HG03442 (cell line): ENCODE data around the gene ZC3H4.

Experiments
- ATAC-seq: cut with Tn5 transposase; IDR thresholded peaks from one replicate; pipeline ENCODE4 v1.9.1; 2021; ENCODE audit warnings: mild to moderate bottlenecking, moderate library complexity; ENCODE audit not compliant: unreplicated experiment

Gene ZC3H4

DNA sequence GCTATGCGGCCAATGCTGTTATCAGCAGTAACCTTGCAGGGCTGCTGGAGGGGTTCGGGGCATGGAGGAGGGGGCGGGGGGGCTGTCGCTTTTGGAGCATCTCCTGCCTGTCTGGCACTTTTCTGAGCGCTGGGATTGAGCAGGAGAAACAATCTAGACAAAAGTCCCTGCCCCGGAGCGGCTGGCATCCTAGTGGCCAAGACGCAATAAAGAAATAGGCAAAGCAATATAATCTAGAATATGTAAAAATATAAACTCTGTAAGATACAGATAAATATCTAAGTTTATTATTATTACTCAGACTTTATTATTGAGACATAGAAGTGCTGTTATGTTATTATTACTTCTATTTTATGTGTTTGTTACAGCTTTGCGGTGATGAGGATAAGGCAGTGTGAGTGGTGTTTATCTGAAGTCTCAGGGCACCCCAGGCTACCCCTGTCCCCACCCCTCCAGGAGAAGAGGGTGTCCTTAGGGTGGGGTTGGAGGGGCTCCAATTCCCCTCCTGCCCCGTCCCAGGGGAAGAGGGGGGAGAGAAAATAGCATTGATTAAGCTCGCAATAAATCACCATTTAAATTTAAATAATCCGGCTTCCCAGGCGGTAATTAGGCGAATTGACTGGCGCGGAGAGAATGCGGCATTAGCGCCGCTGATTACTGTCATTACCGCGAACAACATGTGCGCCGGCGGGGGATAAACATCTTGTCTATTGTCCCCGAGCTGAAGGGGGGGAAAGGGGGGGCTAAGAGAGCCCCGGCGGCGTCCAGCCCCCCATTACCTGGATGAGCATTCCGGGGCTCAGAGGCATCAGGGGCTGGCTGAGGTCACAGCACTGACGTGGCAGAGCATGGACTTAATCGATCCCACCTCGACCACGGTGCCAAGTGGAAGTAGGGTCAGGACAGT lies 90.8 kb downstream of the ZC3H4 start:
- no peak for ATAC-seq

DNA sequence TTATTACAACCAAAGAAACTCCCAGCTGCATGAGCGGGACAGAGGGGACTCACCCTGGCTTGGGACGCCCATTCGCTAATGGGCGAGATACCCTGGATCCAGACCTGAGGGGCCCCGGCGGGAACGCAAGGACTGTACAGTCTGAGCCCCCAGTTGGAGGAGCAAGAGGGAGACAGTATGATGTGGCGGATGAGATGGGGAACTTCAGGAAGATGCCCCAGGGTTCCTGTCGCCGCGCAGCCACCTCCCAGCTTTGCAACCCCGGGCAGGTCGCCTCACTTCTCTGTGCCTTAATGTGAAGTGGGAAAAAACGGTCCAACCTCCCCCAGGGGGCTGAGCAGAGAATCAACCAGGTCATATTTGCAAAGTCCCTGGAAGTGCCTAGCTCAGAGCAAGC lies 91.4 kb downstream of the ZC3H4 start:
- ATAC-seq: no peak

DNA sequence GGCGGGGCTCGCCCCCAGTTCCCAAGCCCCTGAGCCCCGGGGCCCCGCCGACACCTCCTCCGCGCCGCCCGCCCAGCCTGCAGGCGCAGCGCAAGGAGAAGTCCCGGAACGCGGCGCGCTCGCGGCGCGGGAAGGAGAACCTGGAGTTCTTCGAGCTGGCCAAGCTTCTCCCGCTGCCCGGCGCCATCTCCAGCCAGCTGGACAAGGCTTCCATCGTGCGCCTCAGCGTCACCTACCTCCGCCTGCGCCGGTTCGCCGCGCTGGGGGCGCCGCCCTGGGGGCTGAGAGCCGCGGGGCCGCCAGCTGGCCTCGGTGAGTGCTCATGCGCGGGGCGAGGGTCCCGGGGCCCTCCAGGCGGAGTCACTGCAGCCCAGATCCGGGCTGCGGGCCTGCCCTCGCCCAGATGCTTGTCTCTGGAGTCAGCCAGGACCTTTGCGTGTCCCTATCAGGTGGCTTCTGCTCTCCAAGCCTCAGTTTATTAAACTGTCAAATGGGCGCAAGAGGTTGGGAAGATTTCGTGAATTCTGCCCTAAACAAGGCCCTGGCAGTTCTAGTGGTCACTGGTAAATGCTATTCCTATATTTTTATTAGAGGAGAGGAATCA lies 91.9 kb downstream of the ZC3H4 start:
- ATAC-seq: no peak

DNA sequence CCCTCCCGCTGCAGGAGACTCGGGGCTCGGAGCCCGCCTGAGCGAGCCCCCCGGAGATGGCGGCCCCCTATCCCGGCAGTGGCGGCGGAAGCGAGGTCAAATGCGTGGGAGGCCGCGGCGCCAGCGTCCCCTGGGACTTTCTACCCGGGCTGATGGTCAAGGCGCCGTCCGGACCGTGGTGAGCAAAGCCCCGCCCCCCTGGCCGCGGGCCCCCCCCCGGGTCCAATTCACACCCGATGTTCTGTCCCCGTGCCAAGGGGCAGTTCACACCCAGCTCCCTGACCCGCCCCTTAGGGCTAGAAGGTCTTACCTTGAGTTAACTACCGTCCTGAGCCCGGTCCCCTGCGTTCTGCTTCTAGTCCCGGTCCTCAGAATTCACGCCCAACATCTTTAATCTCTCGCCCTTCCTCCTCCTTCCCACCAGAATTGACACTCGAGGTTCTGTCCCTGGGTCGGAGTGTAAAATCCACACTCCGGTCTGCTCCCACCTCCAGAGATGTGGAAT lies 92.5 kb downstream of the ZC3H4 start:
- ATAC-seq: no peak

DNA sequence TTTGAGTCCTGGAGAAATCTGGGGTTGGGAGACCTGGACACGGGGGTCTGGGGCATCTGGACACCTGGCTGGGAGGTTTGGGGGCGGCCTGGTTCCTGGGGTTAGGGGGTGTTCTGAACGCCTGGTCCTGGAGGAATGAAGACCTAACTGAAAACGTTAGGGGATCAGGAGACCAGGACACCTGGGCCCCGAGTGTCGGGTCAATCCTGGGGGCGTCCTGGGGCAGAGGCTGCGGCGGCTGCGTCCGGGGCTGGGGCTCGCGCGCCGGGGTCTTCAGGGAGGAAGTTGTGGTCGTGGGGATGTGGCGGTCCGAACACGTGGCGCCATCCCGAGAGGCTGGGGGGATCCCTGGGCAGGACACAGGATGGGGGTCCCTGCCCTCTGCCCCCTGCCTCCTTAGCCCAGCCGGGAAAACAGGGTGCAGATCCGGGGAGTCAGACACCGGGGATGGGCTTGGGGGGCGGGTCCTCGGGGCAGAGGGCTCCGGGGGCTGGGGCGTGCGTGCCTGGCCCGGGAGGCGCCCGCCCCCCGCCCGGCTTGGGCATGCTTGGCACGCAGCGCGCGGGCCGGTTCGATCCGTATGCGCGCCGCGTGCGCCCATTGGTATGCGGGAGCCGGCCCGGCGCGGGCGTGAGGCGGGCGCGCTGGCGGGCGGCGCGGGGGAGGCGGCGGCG lies 93.3 kb downstream of the ZC3H4 start:
- ATAC-seq: no peak

DNA sequence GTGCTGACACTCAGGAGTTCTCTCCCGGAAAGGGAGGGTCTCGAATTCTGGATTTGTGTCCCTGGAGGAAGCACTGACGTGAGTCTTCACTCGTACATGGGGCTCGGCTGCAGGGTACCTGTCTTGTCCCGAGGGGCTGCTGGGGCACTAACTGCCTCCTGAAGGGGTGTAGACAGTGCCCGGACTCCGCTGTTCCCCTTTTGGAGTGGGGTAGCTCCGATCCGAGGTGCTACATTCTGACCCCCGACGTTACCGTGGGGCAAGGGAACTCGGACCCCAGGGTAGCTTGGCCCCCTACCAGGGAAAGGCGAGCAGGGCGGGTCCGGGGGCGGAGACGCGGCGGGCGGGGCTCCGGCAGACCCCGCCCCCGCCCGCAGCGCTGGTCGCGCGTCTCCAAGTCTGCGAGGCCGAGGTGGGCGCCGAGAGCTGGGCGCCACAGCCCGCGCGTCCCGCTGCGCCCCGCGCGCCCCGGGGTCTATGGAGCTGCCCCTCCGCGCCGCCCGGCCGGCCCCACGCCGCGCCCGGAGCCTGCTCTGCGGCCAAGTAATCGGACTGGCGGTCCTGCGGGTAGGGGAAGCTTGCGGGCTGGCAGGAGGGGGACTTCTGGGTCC lies 94.0 kb downstream of the ZC3H4 start, which contains the start of gene NPAS1:
Gene NPAS1 (plus strand): TSS at position 407 of the 611 bp plus-strand sequence. CDS start 1,211 bp downstream, outside the sequence.
- no peak for ATAC-seq

DNA sequence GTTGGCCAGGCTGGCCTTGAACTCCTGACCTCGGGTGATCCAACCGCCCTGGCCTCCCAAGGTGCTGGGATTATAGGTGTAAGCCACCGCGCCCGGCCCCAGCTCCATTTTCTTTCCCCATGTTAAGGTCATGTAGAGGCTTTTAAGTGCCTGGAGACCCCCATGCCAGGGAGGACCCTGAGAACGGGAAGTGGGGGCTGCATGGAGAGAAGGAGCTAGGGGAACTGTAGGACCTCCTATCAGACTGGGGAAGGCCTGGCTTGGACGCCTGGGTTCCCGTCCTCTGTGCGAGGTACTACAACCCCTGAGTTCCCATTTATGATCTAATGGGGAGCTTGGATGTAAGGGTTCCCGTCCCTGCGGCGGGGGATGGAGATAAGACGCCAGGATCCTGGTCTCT lies 94.7 kb downstream of the ZC3H4 start:
- ATAC-seq: no peak
